Upper lobe of left lung (tissue), 6 donors: ENCODE measurements around the gene CACNB4. TPM values are rescaled to one million over a fixed set of nuclear protein-coding genes. Genes with fewer than 3 reads are reported as not detected.

Experiments
- ATAC-seq, 2 donors: fragments of 200-7000 bp; cut with Tn5 transposase; one replicate each; pipeline ENCODE4 v1.9.1; 2022; ENCODE audit warnings: mild to moderate bottlenecking in 2 of 2, moderate library complexity in 2 of 2; ENCODE audit not compliant: low FRiP score in 2 of 2
- DNase-seq, 2 donors: peaks; one replicate each; pipeline ENCODE4 v3.0.0-alpha.2; 2019 to 2020
- H3K27ac ChIP-seq, 4 donors: fragments of 200-600 bp; sonication (generic); one replicate each; pipeline ENCODE4 v1.5.1; 2016 to 2019
- H3K27me3 ChIP-seq, 4 donors: fragments of 200-600 bp; sonication (generic); one replicate each; pipeline ENCODE4 v1.5.1; 2017 to 2019
- H3K36me3 ChIP-seq, 4 donors: fragments of 200-600 bp; sonication (generic); one replicate each; pipeline ENCODE4 v1.5.1; 2016 to 2019
- H3K4me1 ChIP-seq, 4 donors: fragments of 200-600 bp; sonication (generic); one replicate each; pipeline ENCODE4 v1.5.1; 2018 to 2019
- H3K4me3 ChIP-seq, 4 donors: fragments of 200-600 bp; sonication (generic); one replicate each; pipeline ENCODE4 v1.5.1; 2017 to 2019; ENCODE audit warnings: mild to moderate bottlenecking in 2 of 4, moderate library complexity in 1 of 4
- H3K9me3 ChIP-seq, 4 donors: fragments of 200-600 bp; sonication (generic); one replicate each; pipeline ENCODE4 v1.5.1; 2018 to 2019
- CTCF ChIP-seq, 6 experiments: fragments of 450-650 bp in 4 of 6; fragments of 200-600 bp in 2 of 6; sonication (generic) in 2 of 6; IDR thresholded peaks; one replicate each; pipeline ENCODE4 v1.5.1; 2016 to 2019; ENCODE audit warnings: antibody characterized with exemption in 6 of 6
- EP300 ChIP-seq, 4 donors: sonication (generic); formaldehyde crosslinking; IDR thresholded peaks; one replicate each; pipeline ENCODE4 v1.5.1; 2017; ENCODE audit warnings: antibody characterized with exemption in 4 of 4, control low read depth in 2 of 4
- POLR2A ChIP-seq, 4 donors: fragments of 450-650 bp; IDR thresholded peaks; one replicate each; pipeline ENCODE4 v1.5.1; 2016 to 2017; ENCODE audit warnings: antibody characterized with exemption in 4 of 4, mild to moderate bottlenecking in 2 of 4
- POLR2AphosphoS5 ChIP-seq, 2 donors: sonication (generic); formaldehyde crosslinking; IDR thresholded peaks; one replicate each; pipeline ENCODE4 v1.5.1; 2017; ENCODE audit warnings: antibody characterized with exemption in 2 of 2
- WGBS, 2 donors: methylation state at CpG; one replicate each; pipeline ENCODE4 v1.1.5; 2017 to 2018; 5-methylcytosine and 5-hydroxymethylcytosine counted together
- small RNA-seq, 4 donors: library from RNA; depleted of rRNA; stranded (forward); fragments of <200 nt; gene quantifications; one replicate each; pipeline ENCODE3, GENCODE V24; 2016
- total RNA-seq, 6 donors: library from RNA; depleted of rRNA in 4 of 6; stranded (reverse); fragments of >200 nt in 4 of 6; gene quantifications; one replicate each; pipeline versions ENCODE4 v1.1.0 to v1.2.1, GENCODE V29; 2016 to 2021
- donor health status: DM: no; HTN: no; CAD: no; lungs with moderate emphysema.
- donor health status: DM: no; HTN: yes; CAD: no; lungs with severe emphysema.

CACNB4 gene
- total RNA-seq, 6 donors from 2014 or later, result 7.7 to 21.0 (median 12.8) TPM

GRCh38 chr2:151786077-151786476, 312.8 kb downstream of the CACNB4 start:
- Histone ChIP-seq H3K27ac (no peak overlapping the region), H3K36me3 (peaks cover 0 to 14% (median 5%) of the 10 kb centered on the region in 4 donors), H3K27me3 (no peaks in the 10 kb centered on the region), H3K9me3 (no peaks in the 10 kb centered on the region), H3K4me3 (no peak overlapping the region), H3K4me1 (no peaks in the 10 kb centered on the region)
- DNase-seq (no peak), ATAC-seq (no peak)
- no peak for TF ChIP-seq POLR2A (IDR thresholded peaks at IDR 0.05)
- no peak for TF ChIP-seq EP300 (IDR thresholded peaks at IDR 0.05)
- TF ChIP-seq POLR2AphosphoS5 (IDR thresholded peaks at IDR 0.05), result no peak
- no peak for TF ChIP-seq CTCF (IDR thresholded peaks at IDR 0.05)
- 98 to 99% methylated on average over 5 of the region's 5 CpGs for WGBS, 2 donors

- DNase-seq, result no peak
- Histone ChIP-seq H3K27ac (no peak overlapping the region), H3K9me3 (no peaks in the 10 kb centered on the region), H3K27me3 (no peaks in the 10 kb centered on the region), H3K4me3 (no peak overlapping the region), H3K36me3 (peaks cover 0 to 13% (median 5%) of the 10 kb centered on the region in 4 donors), H3K4me1 (no peaks in the 10 kb centered on the region)
- TF ChIP-seq POLR2AphosphoS5 (IDR thresholded peaks at IDR 0.05), result no peak
- TF ChIP-seq POLR2A (IDR thresholded peaks at IDR 0.05), result no peak
- TF ChIP-seq EP300 (IDR thresholded peaks at IDR 0.05), result no peak
- TF ChIP-seq CTCF (IDR thresholded peaks at IDR 0.05), result no peak
- ATAC-seq, result no peak
- 98 to 99% methylated on average over 2 of the region's 2 CpGs for WGBS, 2 donors
Observed at GRCh38 chr2:151783133-151783520, 315.7 kb downstream of the CACNB4 start.

Small RNA genes within 50 kb of the gene (small RNA-seq; reads per million reads assigned to genes)
- gene RPL30P2, result 0 reads per million in 4 donors

Other genes with a start within 250 kb of the CACNB4 start
- gene STAM2, start 76.7 kb upstream of the CACNB4 start, total RNA-seq, result 10 to 100 TPM; 13.5 to 56.0 (median 31.4) TPM
- gene FMNL2, start 236.1 kb upstream of the CACNB4 start, total RNA-seq, result 100 to 1,000 TPM in 1 of 6 donors, 10 to 100 TPM in 5; 49.9 to 160 (median 66.9) TPM